Esophagus muscularis mucosa (tissue), 4 donors: ENCODE measurements around the gene ROBO2.

Source experiments
- EP300 ChIP-seq: sonication (generic); formaldehyde crosslinking; IDR thresholded peaks from one replicate; pipeline ENCODE4 v1.6.1; 2017; ENCODE audit warnings: antibody characterized with exemption
- POLR2A ChIP-seq: fragments of 450-650 bp; IDR thresholded peaks from one replicate; pipeline ENCODE4 v1.6.1; 2017; ENCODE audit warnings: antibody characterized with exemption, moderate library complexity, mild to moderate bottlenecking, low read depth
- TF ChIP-seq, protein P1 (sequence below), 3 experiments: fragments of 200-600 bp in 2 of 3; fragments of 450-650 bp in 1 of 3; sonication (generic) in 2 of 3; IDR thresholded peaks; one replicate each; pipeline ENCODE4 v1.5.1; 2017 to 2019; ENCODE audit warnings: antibody characterized with exemption in 3 of 3, mild to moderate bottlenecking in 2 of 3, moderate library complexity in 1 of 3

DNA sequence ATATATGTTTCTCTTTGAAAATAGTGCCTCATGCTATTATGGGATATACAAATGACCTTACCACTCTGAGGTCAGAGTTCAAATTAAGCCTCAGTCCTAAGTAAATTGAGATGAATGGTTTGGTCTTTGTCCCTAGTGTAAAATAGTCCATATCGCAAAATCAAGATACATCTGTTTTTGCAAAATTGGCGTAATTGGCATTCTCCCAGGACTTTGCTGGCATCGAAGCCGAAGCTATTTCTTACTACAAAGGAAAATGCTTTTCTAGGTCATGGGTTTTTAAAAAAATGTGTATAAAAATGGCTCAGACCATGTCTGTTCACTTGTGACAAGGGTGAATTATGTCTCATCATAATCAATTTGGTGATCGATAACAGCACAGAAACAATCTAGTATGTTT, 25.9 kb downstream of the ROBO2 start:
- TF ChIP-seq, protein P1, sequence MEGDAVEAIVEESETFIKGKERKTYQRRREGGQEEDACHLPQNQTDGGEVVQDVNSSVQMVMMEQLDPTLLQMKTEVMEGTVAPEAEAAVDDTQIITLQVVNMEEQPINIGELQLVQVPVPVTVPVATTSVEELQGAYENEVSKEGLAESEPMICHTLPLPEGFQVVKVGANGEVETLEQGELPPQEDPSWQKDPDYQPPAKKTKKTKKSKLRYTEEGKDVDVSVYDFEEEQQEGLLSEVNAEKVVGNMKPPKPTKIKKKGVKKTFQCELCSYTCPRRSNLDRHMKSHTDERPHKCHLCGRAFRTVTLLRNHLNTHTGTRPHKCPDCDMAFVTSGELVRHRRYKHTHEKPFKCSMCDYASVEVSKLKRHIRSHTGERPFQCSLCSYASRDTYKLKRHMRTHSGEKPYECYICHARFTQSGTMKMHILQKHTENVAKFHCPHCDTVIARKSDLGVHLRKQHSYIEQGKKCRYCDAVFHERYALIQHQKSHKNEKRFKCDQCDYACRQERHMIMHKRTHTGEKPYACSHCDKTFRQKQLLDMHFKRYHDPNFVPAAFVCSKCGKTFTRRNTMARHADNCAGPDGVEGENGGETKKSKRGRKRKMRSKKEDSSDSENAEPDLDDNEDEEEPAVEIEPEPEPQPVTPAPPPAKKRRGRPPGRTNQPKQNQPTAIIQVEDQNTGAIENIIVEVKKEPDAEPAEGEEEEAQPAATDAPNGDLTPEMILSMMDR (IDR thresholded peaks at IDR 0.05) = no peak
- TF ChIP-seq POLR2A (no peak), EP300 (no peak)
